ENCODE results near the gene NWD2.

- no peak for TF ChIP-seq CTCF (conservative IDR thresholded peaks at IDR 0.05; ENCODE audit: low read length)
- no peak for TF ChIP-seq EZH2phosphoT487 (IDR thresholded peaks at IDR 0.05; ENCODE audit: borderline replicate concordance)
Observed at GRCh38 chr4:37440501-37440900, 196.0 kb downstream of the NWD2 start.
